Measurements from ENCODE around the gene GOT1.

The GOT1 gene

DNA sequence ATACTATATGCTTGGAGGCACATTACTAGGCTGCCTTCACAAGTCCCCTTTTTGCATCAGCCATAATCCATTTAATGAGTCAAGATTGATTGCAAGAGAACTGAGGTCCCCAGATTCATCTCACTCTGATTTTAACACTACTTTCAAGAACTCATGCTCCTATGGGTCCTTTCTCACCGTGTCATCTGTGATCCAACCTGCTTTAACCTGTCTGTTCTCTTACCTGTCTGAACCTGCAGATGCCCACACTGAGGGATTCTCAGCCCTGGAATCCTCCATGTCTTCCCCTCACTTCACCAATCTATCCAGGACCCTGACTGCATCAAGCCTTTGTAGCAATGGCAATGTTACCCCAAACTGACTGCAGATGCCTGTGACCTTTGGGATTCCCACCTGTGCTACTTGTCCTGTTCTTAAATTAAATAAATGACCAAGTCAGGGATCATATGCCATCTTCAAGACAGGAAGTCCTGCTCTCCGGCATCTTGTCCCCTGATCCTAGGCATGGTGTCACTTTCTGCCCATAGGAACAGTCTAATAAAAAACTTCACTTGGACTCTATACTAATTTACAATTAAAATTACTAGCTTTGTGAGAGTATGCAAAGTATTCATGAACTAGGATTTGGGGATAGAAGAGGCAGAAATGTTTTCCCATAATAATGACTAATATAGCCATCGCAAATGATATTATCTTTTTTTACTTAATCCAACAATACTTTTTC, 25.9 kb upstream of the GOT1 start:
- no peak for TF ChIP-seq ZNF2 (tag by site-specific recombination; IDR thresholded peaks at IDR 0.05)
- no peak for TF ChIP-seq ZNF146 (tag by site-specific recombination; IDR thresholded peaks at IDR 0.05)
- TF ChIP-seq PRDM1 (tag by site-specific recombination; IDR thresholded peaks at IDR 0.05), result no peak
- Histone ChIP-seq H3K4me3 (ENCODE audit: low read depth, low read length) (no peak overlapping the region), H3K9me3 (ENCODE audit: control insufficient read depth, insufficient read depth, low read depth, low read length) (no peaks in the 10 kb centered on the region), H3K36me3 (ENCODE audit: control insufficient read depth in 2 of 2, insufficient read depth in 1 of 2, low read length in 2 of 2) (no peaks in the 10 kb centered on the region), H3K27ac (ENCODE audit: extremely low read depth, low read depth, low read length) (no peak overlapping the region), H3K4me1 (ENCODE audit: control insufficient read depth, insufficient read depth, low read length) (peaks cover 6% of the 10 kb centered on the region)
- ChIA-PET CTCF (no interaction called here), POLR2A (no interaction called here)

DNA sequence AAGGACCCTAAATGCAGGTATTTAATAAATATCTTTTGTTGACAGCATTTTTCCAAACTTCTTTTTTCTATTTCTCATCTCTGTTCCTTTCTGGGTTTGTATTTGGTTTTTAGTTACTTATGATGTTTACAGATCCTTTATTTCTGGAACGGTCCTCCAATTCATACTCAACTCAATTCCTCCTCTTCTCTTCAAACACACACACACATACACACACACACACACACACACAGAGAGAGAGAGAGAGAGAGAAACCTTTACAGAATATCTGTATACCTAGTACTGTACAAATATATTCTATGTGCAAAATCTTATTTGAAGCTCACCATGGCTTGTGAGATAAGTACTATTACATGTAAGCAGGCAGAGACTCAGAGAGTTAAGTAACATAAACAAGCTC, 21.6 kb upstream of the GOT1 start:
- CTCF ChIA-PET, result interaction anchor here (0.5 to 5.3 kb wide), 7 partner anchors 16 to 558 kb away, joined by 3 to 39 read pairs (median 3); partner anchors contain the start of gene DNMBP
- no peak for TF ChIP-seq ZSCAN16 (tag by site-specific recombination; IDR thresholded peaks at IDR 0.05)
- TF ChIP-seq, protein P1, sequence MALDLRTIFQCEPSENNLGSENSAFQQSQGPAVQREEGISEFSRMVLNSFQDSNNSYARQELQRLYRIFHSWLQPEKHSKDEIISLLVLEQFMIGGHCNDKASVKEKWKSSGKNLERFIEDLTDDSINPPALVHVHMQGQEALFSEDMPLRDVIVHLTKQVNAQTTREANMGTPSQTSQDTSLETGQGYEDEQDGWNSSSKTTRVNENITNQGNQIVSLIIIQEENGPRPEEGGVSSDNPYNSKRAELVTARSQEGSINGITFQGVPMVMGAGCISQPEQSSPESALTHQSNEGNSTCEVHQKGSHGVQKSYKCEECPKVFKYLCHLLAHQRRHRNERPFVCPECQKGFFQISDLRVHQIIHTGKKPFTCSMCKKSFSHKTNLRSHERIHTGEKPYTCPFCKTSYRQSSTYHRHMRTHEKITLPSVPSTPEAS (tag by site-specific recombination; IDR thresholded peaks at IDR 0.05), result peak; percentile 60; the same call in 1 of the 2 replicates
- Histone ChIP-seq H3K36me3 (ENCODE audit: control insufficient read depth in 2 of 2, insufficient read depth in 1 of 2, low read length in 2 of 2) (no peaks in the 10 kb centered on the region), H3K27ac (ENCODE audit: extremely low read depth, low read depth, low read length) (no peak overlapping the region), H3K4me3 (ENCODE audit: low read depth, low read length) (no peak overlapping the region), H3K4me1 (ENCODE audit: control insufficient read depth, insufficient read depth, low read length) (peaks cover 28% of the 10 kb centered on the region), H3K9me3 (ENCODE audit: control insufficient read depth, insufficient read depth, low read depth, low read length) (no peaks in the 10 kb centered on the region)
- POLR2A ChIA-PET, result no interaction called here

DNA sequence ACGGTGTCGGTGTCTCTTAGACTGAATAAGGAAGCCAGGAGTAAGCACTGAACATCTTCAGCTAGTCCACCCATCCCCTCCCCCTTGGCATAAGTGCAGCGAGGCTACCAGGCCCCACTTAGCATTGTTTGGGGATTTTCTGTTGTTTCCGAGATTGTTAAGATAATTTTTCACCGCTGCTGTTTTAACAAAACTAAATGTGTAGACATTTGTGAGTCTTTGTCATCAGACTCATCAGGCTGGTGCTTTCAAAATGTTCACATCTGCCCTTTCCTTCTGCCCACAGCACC, 21.0 kb upstream of the GOT1 start:
- POLR2A ChIA-PET, result no interaction called here
- CTCF ChIA-PET, result interaction anchor here (0.5 to 5.3 kb wide), 6 partner anchors 16 to 161 kb away, joined by 3 to 39 read pairs (median 3); no protein-coding TSS in a partner anchor

DNA sequence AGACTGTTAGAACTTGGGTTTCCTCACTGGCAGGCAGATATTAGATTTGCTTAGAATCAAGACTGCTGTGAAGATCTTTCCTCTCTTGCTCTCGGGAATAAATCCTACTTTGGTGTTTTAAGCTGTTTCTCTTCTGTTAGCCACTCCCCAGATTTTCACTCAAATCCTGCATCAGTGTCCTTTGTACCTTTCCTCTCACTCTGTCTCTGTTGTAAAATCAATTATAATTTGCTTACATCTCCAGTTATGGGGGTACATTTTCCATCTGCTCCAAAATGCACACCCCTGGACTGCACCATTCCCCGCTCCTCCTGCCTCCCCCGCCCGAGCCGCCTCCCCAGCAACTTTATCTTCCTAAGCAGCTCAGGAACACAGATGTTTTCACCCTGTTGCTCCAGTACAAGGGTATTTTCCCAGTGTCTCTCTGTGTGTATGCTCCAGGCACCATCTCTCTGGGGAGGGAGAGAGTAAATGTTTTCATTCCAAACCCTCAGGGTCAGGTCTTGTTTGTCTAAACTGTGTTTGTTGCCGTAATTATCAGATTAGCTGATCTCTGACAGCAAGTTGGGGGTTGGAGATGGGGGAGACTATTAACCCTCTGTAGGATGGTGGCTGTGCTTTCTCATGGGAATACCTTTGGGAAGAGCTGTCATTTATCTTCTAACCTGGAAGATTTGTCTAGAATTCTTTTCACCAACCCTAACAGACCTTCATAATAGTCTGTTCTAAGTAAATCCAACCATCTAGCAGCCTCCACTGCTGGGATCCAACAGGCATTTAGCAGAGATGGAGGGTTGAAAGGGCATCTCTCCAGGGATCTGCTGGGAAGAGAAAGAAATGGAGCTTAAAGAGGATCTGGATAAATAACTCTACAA, 20.4 kb upstream of the GOT1 start:
- Histone ChIP-seq H3K36me3 (ENCODE audit: control insufficient read depth in 2 of 2, insufficient read depth in 1 of 2, low read length in 2 of 2) (no peaks in the 10 kb centered on the region), H3K27ac (ENCODE audit: extremely low read depth, low read depth, low read length) (peak overlapping the region; percentile 51), H3K4me3 (ENCODE audit: low read depth, low read length) (no peak overlapping the region), H3K4me1 (ENCODE audit: control insufficient read depth, insufficient read depth, low read length) (peaks cover 28% of the 10 kb centered on the region), H3K9me3 (ENCODE audit: control insufficient read depth, insufficient read depth, low read depth, low read length) (no peaks in the 10 kb centered on the region)
- POLR2A ChIA-PET, result no interaction called here
- CTCF ChIA-PET, result interaction anchor here (0.8 to 5.3 kb wide), 7 partner anchors 12 to 162 kb away, joined by 3 to 39 read pairs (median 3); no protein-coding TSS in a partner anchor
- TF ChIP-seq KLF10 (tag by site-specific recombination; IDR thresholded peaks at IDR 0.05) (no peak), ZNF837 (tag by site-specific recombination; IDR thresholded peaks at IDR 0.05) (no peak), ZNF423 (tag by site-specific recombination; IDR thresholded peaks at IDR 0.05) (0 out of 2 replicates have a peak, but pooled peaks have one; percentile 38), ZBTB48 (tag by site-specific recombination; IDR thresholded peaks at IDR 0.05) (0 out of 2 replicates have a peak, but pooled peaks have one; percentile 39), ZNF335 (tag by site-specific recombination; conservative IDR thresholded peaks at IDR 0.05) (0 out of 2 replicates have a peak, but pooled peaks have one; percentile 12), ZNF350 (tag by site-specific recombination; IDR thresholded peaks at IDR 0.05) (no peak), WT1 (tag by site-specific recombination; IDR thresholded peaks at IDR 0.05) (peak; percentile 74), SETDB1 (IDR thresholded peaks at IDR 0.05; ENCODE audit: insufficient read length, low read length) (no peak), ZSCAN30 (tag by site-specific recombination; IDR thresholded peaks at IDR 0.05) (0 out of 2 replicates have a peak, but pooled peaks have one; percentile 12), ZNF610 (tag by site-specific recombination; IDR thresholded peaks at IDR 0.05; ENCODE audit: borderline replicate concordance) (0 out of 2 replicates have a peak, but pooled peaks have one; percentile 62)
- TF ChIP-seq, protein P2, sequence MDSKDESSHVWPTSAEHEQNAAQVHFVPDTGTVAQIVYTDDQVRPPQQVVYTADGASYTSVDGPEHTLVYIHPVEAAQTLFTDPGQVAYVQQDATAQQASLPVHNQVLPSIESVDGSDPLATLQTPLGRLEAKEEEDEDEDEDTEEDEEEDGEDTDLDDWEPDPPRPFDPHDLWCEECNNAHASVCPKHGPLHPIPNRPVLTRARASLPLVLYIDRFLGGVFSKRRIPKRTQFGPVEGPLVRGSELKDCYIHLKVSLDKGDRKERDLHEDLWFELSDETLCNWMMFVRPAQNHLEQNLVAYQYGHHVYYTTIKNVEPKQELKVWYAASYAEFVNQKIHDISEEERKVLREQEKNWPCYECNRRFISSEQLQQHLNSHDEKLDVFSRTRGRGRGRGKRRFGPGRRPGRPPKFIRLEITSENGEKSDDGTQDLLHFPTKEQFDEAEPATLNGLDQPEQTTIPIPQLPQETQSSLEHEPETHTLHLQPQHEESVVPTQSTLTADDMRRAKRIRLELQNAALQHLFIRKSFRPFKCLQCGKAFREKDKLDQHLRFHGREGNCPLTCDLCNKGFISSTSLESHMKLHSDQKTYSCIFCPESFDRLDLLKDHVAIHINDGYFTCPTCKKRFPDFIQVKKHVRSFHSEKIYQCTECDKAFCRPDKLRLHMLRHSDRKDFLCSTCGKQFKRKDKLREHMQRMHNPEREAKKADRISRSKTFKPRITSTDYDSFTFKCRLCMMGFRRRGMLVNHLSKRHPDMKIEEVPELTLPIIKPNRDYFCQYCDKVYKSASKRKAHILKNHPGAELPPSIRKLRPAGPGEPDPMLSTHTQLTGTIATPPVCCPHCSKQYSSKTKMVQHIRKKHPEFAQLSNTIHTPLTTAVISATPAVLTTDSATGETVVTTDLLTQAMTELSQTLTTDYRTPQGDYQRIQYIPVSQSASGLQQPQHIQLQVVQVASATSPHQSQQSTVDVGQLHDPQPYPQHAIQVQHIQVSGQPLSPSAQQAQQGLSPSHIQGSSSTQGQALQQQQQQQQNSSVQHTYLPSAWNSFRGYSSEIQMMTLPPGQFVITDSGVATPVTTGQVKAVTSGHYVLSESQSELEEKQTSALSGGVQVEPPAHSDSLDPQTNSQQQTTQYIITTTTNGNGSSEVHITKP (tag by site-specific recombination; IDR thresholded peaks at IDR 0.05), result peak; percentile 88
- TF ChIP-seq, protein P3, sequence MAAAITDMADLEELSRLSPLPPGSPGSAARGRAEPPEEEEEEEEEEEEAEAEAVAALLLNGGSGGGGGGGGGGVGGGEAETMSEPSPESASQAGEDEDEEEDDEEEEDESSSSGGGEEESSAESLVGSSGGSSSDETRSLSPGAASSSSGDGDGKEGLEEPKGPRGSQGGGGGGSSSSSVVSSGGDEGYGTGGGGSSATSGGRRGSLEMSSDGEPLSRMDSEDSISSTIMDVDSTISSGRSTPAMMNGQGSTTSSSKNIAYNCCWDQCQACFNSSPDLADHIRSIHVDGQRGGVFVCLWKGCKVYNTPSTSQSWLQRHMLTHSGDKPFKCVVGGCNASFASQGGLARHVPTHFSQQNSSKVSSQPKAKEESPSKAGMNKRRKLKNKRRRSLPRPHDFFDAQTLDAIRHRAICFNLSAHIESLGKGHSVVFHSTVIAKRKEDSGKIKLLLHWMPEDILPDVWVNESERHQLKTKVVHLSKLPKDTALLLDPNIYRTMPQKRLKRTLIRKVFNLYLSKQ (tag by site-specific recombination; IDR thresholded peaks at IDR 0.05; ENCODE audit: borderline replicate concordance), result no peak

More for the DNA sequence above, 21.0 kb upstream of the GOT1 start:
- peak overlapping the region; percentile 51; the same call in 1 of the 2 replicates for H3K27ac ChIP-seq (ENCODE audit: extremely low read depth, low read depth, low read length)
- H3K4me3 ChIP-seq (ENCODE audit: low read depth, low read length), result no peak overlapping the region
- H3K4me1 ChIP-seq (ENCODE audit: control insufficient read depth, insufficient read depth, low read length), result peaks cover 28% of the 10 kb centered on the region
- TF ChIP-seq ZNF658 (tag by site-specific recombination; IDR thresholded peaks at IDR 0.05) (no peak), MZF1 (tag by site-specific recombination; IDR thresholded peaks at IDR 0.05; ENCODE audit: borderline replicate concordance) (peak; percentile 68; the same call in 1 of the 2 replicates)
- H3K36me3 ChIP-seq (ENCODE audit: control insufficient read depth in 2 of 2, insufficient read depth in 1 of 2, low read length in 2 of 2), result no peaks in the 10 kb centered on the region
- H3K9me3 ChIP-seq (ENCODE audit: control insufficient read depth, insufficient read depth, low read depth, low read length), result no peaks in the 10 kb centered on the region
